HG02840 (cell line): ENCODE measurements around the gene DCST2.
A peak's percentile ranks its signal among the peaks of the same experiment; 100 is the strongest.

ENCODE experiments used
- ATAC-seq: cut with Tn5 transposase; IDR thresholded peaks from one replicate; pipeline ENCODE4 v1.9.1; 2021; ENCODE audit warnings: mild to moderate bottlenecking, moderate library complexity, moderate number of reproducible peaks; ENCODE audit not compliant: unreplicated experiment, low FRiP score

Gene DCST2

GRCh38 chr1:155050560-155051341, 17.2 kb upstream of the DCST2 start, which contains the start of gene ADAM15:
Gene ADAM15 (plus strand): TSS chr1:155051316. CDS start chr1:155051387, 71 bp downstream.
- ATAC-seq = peak; percentile 61

- ATAC-seq = no peak
Measured at GRCh38 chr1:155049651-155050559, 16.3 kb upstream of the DCST2 start.

- ATAC-seq = no peak
Measured at GRCh38 chr1:155048449-155049334, 15.1 kb upstream of the DCST2 start.

- ATAC-seq = no peak
Measured at GRCh38 chr1:155044812-155045657, 11.5 kb upstream of the DCST2 start.

GRCh38 chr1:155044365-155044764, 10.8 kb upstream of the DCST2 start:
- ATAC-seq = no peak

- ATAC-seq = no peak
Measured at GRCh38 chr1:155043793-155044192, 10.2 kb upstream of the DCST2 start.

GRCh38 chr1:155043301-155043702, 9.7 kb upstream of the DCST2 start:
- no peak for ATAC-seq

GRCh38 chr1:155042789-155043188, 9.2 kb upstream of the DCST2 start:
- no peak for ATAC-seq

- no peak for ATAC-seq
Measured at GRCh38 chr1:155040358-155041093, 6.9 kb upstream of the DCST2 start.

GRCh38 chr1:155039308-155039669, 5.7 kb upstream of the DCST2 start:
- ATAC-seq = no peak

- no peak for ATAC-seq
Measured at GRCh38 chr1:155038602-155039307, 5.2 kb upstream of the DCST2 start.

- ATAC-seq = no peak
Measured at GRCh38 chr1:155037851-155038441, 4.4 kb upstream of the DCST2 start.

- no peak for ATAC-seq
Measured at GRCh38 chr1:155037043-155037442, 3.5 kb upstream of the DCST2 start.

GRCh38 chr1:155035936-155036335, 2.4 kb upstream of the DCST2 start:
- ATAC-seq = no peak

GRCh38 chr1:155034318-155035208, 982 bp upstream of the DCST2 start:
- ATAC-seq = no peak

- ATAC-seq = no peak
Measured at GRCh38 chr1:155032886-155033285, 695 bp downstream of the DCST2 start.

- no peak for ATAC-seq
Measured at GRCh38 chr1:155030899-155031298, 2.7 kb downstream of the DCST2 start.
